22Rv1 (cell line): ENCODE data around the gene TLR9.
"Not testable (repeated sequence)": the region's sequence is repeated elsewhere in the genome, so short reads cannot be mapped to it uniquely, and the experiment has no call there.

Source experiments
- H3K27ac ChIP-seq: fragments of 450-650 bp; 2 replicates; pipeline ENCODE4 v1.5.1; 2017
- CTCF ChIP-seq: fragments of 450-650 bp; IDR thresholded peaks from 2 replicates; pipeline ENCODE4 v1.5.1; 2017; ENCODE audit warnings: mild to moderate bottlenecking
- ZFX ChIP-seq: fragments of 450-650 bp; IDR thresholded peaks from 2 replicates; pipeline ENCODE4 v1.6.1; 2017; ENCODE audit warnings: antibody characterized with exemption, borderline replicate concordance

Gene TLR9

GRCh38 chr3:52182196-52182595, 43.2 kb downstream of the TLR9 start:
- no peak overlapping the region for H3K27ac ChIP-seq
- TF ChIP-seq CTCF: no peak
- no peak for TF ChIP-seq ZFX

GRCh38 chr3:52181543-52181942, 43.9 kb downstream of the TLR9 start:
- TF ChIP-seq ZFX: no peak
- TF ChIP-seq CTCF: no peak
- H3K27ac ChIP-seq: no peak overlapping the region

GRCh38 chr3:52178537-52178936, 46.9 kb downstream of the TLR9 start:
- TF ChIP-seq ZFX (no peak), CTCF (no peak)
- H3K27ac ChIP-seq: no peak overlapping the region

- not testable (repeated sequence) for H3K27ac ChIP-seq
Measured at GRCh38 chr3:52178126-52178525, 47.3 kb downstream of the TLR9 start.

- H3K27ac ChIP-seq: no peak overlapping the region
- TF ChIP-seq ZFX (no peak), CTCF (no peak)
Measured at GRCh38 chr3:52177701-52178042, 47.8 kb downstream of the TLR9 start.

- TF ChIP-seq CTCF (no peak), ZFX (no peak)
- no peak overlapping the region for H3K27ac ChIP-seq
Measured at GRCh38 chr3:52176951-52177700, 48.3 kb downstream of the TLR9 start.

- TF ChIP-seq CTCF: no peak
- TF ChIP-seq ZFX: no peak
- no peak overlapping the region for H3K27ac ChIP-seq
Measured at GRCh38 chr3:52176180-52176752, 49.2 kb downstream of the TLR9 start.
